Epithelial cell of esophagus (primary cell): Measurements from ENCODE around the gene AP1S1.

Experiments
- DNase-seq: peaks from one replicate; pipeline ENCODE4 v3.0.0; 2010; ENCODE audit warnings: low read depth
- H3K4me3 ChIP-seq: 2 replicates; pipeline ENCODE4 v1.5.1; 2011; ENCODE audit warnings: mild to moderate bottlenecking, low read length, control low read depth
- TF ChIP-seq, protein P1 (sequence below): IDR thresholded peaks from 2 replicates; pipeline ENCODE4 v1.5.1; 2011; ENCODE audit warnings: low read depth, mild to moderate bottlenecking, low read length, control low read depth, inconsistent platforms; ENCODE audit not compliant: insufficient read depth; ENCODE audit errors: missing control alignments

The AP1S1 gene

GRCh38 chr7:101165958-101166647, 11.8 kb downstream of the AP1S1 start:
- TF ChIP-seq, protein P1, sequence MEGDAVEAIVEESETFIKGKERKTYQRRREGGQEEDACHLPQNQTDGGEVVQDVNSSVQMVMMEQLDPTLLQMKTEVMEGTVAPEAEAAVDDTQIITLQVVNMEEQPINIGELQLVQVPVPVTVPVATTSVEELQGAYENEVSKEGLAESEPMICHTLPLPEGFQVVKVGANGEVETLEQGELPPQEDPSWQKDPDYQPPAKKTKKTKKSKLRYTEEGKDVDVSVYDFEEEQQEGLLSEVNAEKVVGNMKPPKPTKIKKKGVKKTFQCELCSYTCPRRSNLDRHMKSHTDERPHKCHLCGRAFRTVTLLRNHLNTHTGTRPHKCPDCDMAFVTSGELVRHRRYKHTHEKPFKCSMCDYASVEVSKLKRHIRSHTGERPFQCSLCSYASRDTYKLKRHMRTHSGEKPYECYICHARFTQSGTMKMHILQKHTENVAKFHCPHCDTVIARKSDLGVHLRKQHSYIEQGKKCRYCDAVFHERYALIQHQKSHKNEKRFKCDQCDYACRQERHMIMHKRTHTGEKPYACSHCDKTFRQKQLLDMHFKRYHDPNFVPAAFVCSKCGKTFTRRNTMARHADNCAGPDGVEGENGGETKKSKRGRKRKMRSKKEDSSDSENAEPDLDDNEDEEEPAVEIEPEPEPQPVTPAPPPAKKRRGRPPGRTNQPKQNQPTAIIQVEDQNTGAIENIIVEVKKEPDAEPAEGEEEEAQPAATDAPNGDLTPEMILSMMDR, result no peak
- peak overlapping the region; percentile 7 for H3K4me3 ChIP-seq
- no peak for DNase-seq

- TF ChIP-seq, protein P1, result no peak
- no peak overlapping the region for H3K4me3 ChIP-seq
- no peak for DNase-seq
Observed at GRCh38 chr7:101166648-101166908, 12.3 kb downstream of the AP1S1 start.

DNA sequence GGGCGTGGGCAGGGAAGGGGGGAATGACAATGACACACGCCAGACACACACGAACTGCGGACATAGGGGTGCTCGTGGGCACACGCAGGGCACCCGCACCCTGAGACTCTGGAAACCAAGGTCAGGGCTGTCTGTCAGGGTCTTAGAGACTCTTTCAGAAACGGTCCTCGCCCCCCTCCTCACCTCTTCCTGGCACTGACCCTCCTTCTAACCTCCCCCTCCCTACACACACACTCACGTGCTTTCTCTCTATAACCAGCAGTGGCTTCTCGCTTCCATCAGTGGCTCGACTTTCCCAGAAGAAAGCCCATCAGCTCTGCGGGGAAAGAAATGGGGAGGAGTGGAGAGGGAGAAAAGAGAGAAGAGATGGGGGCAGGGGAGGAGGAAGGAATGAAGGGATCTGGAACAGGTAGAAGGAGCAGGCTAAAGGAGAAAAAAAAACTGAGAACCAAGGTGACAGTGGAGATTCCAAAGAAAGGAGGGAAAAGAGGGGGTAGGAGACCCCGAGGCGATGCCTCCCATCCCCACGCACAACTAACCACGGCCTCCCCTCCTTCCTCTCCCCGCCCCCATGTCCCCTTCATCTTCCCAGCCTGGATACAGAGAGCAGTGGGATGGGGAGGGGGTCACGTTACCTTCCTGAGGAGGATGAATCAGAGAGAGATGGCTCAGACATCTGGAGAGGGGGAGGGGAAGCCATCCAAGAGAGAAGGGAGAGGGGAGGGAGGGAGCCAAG, 12.8 kb downstream of the AP1S1 start:
- no peak for DNase-seq
- no peak overlapping the region for H3K4me3 ChIP-seq
- TF ChIP-seq, protein P1, result no peak

DNA sequence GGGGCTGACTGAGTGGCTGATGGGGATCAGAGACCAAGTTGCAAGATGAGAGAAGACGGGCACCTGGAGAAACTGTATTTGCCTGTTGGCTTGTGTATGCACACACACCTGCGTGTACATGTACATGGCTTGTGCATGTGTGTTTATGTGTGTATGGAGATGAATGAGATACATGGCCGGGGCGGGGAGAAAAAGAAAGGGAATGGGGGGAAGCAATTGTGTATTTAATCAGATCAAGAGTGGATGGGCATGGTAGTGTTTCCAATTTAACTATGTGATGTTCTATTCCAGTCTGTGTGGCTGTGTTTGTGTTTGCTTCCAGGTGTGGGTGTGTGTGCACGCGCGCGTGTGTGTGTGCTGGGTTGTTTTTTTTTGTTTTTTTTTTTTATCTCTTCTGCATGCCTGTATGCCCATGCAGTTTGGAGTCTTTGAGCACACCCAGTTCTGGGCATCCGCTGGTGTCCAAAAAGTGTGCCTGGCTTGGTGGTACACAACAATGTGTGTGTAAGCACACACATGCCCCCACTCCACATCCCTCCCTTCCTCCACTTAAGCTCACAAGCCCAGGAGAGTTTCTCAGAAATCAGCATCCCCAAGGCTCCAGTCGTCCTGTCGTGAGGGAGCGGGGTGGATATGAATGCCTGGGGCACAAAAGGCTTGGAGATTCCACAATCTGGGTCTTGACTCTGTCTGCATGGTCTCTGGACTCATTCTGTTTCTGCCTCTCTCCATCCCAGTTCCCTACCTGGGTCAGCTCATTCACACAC, 13.6 kb downstream of the AP1S1 start:
- no peak overlapping the region for H3K4me3 ChIP-seq
- DNase-seq, result no peak
- TF ChIP-seq, protein P1, result no peak

DNA sequence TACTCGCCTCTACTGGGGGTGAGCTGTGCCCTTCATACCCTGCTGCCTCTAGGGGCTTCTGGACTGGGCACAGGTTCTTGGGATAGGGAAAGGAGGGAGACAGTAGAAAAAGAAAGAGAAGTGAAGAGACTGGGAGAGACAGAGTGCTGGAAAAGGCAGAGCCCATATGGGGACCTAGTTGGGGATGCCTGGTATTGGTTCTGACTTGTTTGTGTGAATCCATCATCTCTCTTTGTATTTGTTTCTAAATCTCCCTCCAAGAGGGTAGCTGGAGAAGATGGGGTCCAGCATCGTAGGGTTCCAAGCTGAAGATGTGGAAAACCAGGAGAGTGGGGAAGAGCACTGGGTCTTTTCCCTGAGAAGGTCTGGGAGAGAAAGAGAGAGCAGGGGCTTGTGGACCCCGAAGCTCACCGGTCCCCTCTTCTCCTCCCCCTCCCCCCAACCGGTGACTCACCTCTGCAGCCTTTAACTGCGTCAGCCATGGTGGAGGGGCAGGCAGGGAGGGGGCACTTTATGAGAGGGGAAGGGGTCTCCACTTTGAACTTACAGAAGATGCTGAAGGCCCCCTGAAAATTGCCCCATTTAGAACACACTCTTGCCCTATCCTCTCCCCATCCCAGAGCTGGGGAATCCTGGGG, 14.3 kb downstream of the AP1S1 start:
- TF ChIP-seq, protein P1, result no peak
- H3K4me3 ChIP-seq, result no peak overlapping the region
- DNase-seq, result no peak

- DNase-seq, result no peak
- H3K4me3 ChIP-seq, result no peak overlapping the region
- TF ChIP-seq, protein P1, result no peak
Observed at GRCh38 chr7:101169110-101169837, 15.0 kb downstream of the AP1S1 start.
